Neural crest cell (in vitro differentiated cells): ENCODE results near the gene PIKFYVE. TPM values are rescaled to one million over a fixed set of nuclear protein-coding genes. Genes with fewer than 3 reads are reported as not detected.
"Not testable (repeated sequence)": the region's sequence is repeated elsewhere in the genome, so short reads cannot be mapped to it uniquely, and the experiment has no call there.

Experiments used
- DNase-seq: peaks from one replicate; pipeline ENCODE4 v3.0.0; 2021; ENCODE audit warnings: low read depth, mixed read lengths, low spot score
- H3K27ac Mint-ChIP-seq: one replicate; pipeline ENCODE4 v1.8.0; 2021; ENCODE audit warnings: mild to moderate bottlenecking, mixed read lengths; ENCODE audit not compliant: unreplicated experiment
- H3K27me3 Mint-ChIP-seq: 2 replicates; pipeline ENCODE4 v1.8.0; 2021; ENCODE audit warnings: low read depth, mild to moderate bottlenecking, mixed read lengths
- H3K36me3 Mint-ChIP-seq: 2 replicates; pipeline ENCODE4 v1.8.0; 2021; ENCODE audit warnings: low read depth, mild to moderate bottlenecking, mixed read lengths
- H3K4me1 Mint-ChIP-seq: 2 replicates; pipeline ENCODE4 v1.8.0; 2021; ENCODE audit warnings: mixed read lengths
- H3K4me3 Mint-ChIP-seq: one replicate; pipeline ENCODE4 v1.8.0; 2021; ENCODE audit warnings: mild to moderate bottlenecking, mixed read lengths
- H3K9me3 Mint-ChIP-seq: 2 replicates; pipeline ENCODE4 v1.8.0; 2021; ENCODE audit warnings: mixed read lengths
- total RNA-seq: library from RNA; stranded (reverse); gene quantifications from 2 replicates; pipeline ENCODE4 v1.2.1, GENCODE V29; 2021
- TF ChIP-seq, protein P1 (sequence below): fragments of 200-600 bp; sonication (generic); conservative IDR thresholded peaks from 2 replicates; pipeline ENCODE4 v1.5.0; 2021; ENCODE audit warnings: antibody characterized with exemption, mild to moderate bottlenecking

Gene PIKFYVE
- total RNA-seq, 1 donor from 2014 or later, result 31.4 TPM

GRCh38 chr2:208392300-208392699, 126.2 kb downstream of the PIKFYVE start:
- Mint-ChIP-seq H3K36me3 (peaks cover 10% of the 10 kb centered on the region), H3K27ac (no peak overlapping the region), H3K27me3 (no peaks in the 10 kb centered on the region), H3K4me3 (no peak overlapping the region), H3K9me3 (peaks cover 21% of the 10 kb centered on the region), H3K4me1 (no peaks in the 10 kb centered on the region)
- DNase-seq, result no peak
- TF ChIP-seq, protein P1, sequence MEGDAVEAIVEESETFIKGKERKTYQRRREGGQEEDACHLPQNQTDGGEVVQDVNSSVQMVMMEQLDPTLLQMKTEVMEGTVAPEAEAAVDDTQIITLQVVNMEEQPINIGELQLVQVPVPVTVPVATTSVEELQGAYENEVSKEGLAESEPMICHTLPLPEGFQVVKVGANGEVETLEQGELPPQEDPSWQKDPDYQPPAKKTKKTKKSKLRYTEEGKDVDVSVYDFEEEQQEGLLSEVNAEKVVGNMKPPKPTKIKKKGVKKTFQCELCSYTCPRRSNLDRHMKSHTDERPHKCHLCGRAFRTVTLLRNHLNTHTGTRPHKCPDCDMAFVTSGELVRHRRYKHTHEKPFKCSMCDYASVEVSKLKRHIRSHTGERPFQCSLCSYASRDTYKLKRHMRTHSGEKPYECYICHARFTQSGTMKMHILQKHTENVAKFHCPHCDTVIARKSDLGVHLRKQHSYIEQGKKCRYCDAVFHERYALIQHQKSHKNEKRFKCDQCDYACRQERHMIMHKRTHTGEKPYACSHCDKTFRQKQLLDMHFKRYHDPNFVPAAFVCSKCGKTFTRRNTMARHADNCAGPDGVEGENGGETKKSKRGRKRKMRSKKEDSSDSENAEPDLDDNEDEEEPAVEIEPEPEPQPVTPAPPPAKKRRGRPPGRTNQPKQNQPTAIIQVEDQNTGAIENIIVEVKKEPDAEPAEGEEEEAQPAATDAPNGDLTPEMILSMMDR, result no peak

DNA sequence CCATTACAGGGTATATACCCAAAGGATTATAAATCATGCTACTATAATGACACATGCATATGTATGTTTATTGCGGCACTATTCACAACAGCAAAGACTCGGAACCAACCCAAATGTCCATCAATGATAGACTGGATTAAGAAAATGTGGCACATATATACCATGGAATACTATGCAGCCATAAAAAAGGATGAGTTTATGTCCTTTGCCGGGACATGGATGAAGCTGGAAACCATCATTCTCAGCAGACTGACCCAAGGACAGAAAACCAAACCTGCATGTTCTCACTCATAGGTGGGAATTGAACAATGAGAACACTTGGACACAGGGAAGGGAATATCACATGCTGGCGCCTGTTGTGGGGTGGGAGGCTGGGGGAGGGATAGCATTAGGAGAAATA, 130.7 kb downstream of the PIKFYVE start:
- peaks cover 14% of the 10 kb centered on the region for H3K9me3 Mint-ChIP-seq
- H3K36me3 Mint-ChIP-seq, result peaks cover 10% of the 10 kb centered on the region
- peaks cover 11% of the 10 kb centered on the region for H3K27me3 Mint-ChIP-seq
- not testable (repeated sequence) for H3K27ac Mint-ChIP-seq, DNase-seq, H3K4me1 Mint-ChIP-seq, H3K4me3 Mint-ChIP-seq

DNA sequence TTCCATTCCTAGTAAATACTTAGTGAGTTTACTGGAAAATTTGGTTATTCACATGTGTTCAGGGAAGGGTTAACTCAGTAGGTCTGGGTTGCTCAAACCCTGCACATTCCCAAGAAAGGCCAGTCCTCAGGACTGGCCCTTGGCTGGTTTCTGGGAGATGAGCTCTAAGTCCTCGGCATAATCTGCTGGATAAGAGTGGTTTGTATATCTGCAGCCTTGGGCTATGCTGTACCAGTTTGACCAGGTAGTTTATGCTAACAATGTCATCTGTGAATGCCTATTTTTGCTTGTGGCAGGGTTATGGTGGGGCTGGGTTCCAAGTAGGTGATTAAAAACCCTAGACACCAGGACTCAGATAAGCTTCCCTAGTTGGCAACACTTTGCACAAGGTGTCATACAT, 133.1 kb downstream of the PIKFYVE start:
- peaks cover 5% of the 10 kb centered on the region for H3K9me3 Mint-ChIP-seq
- no peak overlapping the region for H3K4me3 Mint-ChIP-seq
- H3K4me1 Mint-ChIP-seq, result peaks cover 3% of the 10 kb centered on the region
- peaks cover 24% of the 10 kb centered on the region for H3K27me3 Mint-ChIP-seq
- no peak for DNase-seq
- TF ChIP-seq, protein P1, result no peak
- H3K36me3 Mint-ChIP-seq, result peaks cover 6% of the 10 kb centered on the region
- no peak overlapping the region for H3K27ac Mint-ChIP-seq

DNA sequence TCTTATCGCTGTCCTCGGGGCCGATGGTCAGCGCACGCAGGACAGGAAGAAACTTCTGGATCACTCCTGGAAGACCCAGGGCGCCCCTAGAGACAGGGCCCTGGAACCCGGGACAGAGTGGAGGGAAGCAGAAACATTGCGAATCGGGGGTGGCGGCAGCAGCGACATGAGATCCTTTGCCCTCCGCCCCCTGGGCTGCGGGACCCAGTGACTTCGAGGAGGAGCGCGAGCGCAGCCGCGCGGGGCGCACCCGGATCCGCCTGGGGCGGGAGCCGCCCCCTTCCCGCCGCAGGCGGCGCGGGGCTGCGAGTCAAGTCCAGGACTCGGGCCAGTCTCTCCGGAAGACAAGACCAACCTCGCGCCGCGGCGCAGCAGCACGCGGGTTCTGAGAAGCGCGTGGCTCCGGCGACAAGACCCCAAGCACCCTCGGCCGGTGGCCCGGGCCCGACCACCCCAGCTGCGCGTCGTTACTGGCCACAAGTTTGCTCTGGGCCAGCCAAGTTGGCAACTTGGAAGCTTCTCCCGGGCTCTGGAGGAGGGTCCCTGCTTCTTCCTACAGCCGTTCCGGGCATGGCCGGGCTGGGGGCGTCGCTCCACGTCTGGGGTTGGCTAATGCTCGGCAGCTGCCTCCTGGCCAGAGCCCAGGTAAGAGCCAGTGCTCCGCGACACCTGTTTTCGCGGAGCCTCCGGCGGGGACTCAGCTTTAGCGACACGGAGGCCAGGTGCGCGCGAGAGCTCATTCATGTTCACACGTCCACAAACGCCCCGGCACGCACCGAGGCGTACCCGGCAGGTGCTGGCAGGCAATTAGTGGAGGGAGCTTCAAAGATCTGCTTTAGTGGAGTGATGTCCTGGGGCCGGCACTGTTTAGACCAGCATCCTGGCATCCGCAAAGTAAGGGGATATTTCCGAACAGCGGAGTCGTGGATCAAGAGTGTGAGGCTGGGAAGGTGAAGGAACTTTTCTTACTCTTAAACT, 140.7 kb downstream of the PIKFYVE start, which contains the start of gene PTH2R:
Gene PTH2R, plus strand, starts transcription at position 319 of the 978 bp plus-strand sequence. Its CDS starts 252 bp downstream, at position 571.
- Mint-ChIP-seq H3K36me3 (no peaks in the 10 kb centered on the region), H3K4me3 (peak within 1 kb of the TSS; percentile 57), H3K27me3 (peaks cover 59% of the 10 kb centered on the region), H3K9me3 (no peaks in the 10 kb centered on the region), H3K27ac (no peak within 1 kb of the TSS), H3K4me1 (peaks cover 8% of the 10 kb centered on the region)
- TF ChIP-seq, protein P1, result no peak
- DNase-seq, result no peak

DNA sequence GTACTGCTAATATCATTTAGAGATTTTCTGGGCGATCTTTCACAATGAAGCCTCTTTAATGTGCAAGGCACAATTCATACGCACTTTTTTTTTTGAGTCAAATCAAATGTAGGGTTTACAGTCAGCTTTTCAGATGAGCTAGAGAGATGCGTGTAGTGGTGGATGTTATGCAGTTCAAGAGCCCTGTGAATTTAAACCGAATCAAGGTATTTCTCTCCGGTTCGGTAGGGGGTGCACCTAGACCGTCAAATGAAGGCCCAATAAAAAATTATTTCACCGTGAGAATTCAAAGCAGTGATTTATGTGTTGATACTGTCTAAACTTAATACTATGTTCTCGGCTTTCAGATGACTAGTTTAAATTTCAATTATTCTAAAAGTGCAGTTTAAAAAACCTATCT, 141.6 kb downstream of the PIKFYVE start:
- DNase-seq, result no peak
- Mint-ChIP-seq H3K9me3 (no peaks in the 10 kb centered on the region), H3K27ac (no peak overlapping the region), H3K4me1 (peaks cover 8% of the 10 kb centered on the region), H3K27me3 (peaks cover 52% of the 10 kb centered on the region), H3K4me3 (peak overlapping the region; percentile 42), H3K36me3 (no peaks in the 10 kb centered on the region)
- TF ChIP-seq, protein P1, result peak; percentile 66

Other genes starting within 250 kb of the PIKFYVE start
- 6.8 and 6.9 TPM in 2 replicates for gene PLEKHM3, start 240.7 kb upstream of the PIKFYVE start, total RNA-seq
- gene CRYGD, start 141.7 kb upstream of the PIKFYVE start, total RNA-seq, result not detected in 2 replicates
- not detected in 2 replicates for gene CRYGC, start 136.4 kb upstream of the PIKFYVE start, total RNA-seq
- gene CRYGB, start 120.1 kb upstream of the PIKFYVE start, total RNA-seq, result not detected in 2 replicates
- not detected in 2 replicates for gene CRYGA, start 102.7 kb upstream of the PIKFYVE start, total RNA-seq
- 0.73 and 1.0 TPM in 2 replicates for gene C2orf80, start 76.2 kb upstream of the PIKFYVE start, total RNA-seq
- gene IDH1, start 11.2 kb upstream of the PIKFYVE start, total RNA-seq, result 278 and 280 TPM in 2 replicates
- not detected in 2 replicates for gene PTH2R, start 140.5 kb downstream of the PIKFYVE start, total RNA-seq